Esophagus squamous epithelium (tissue), 4 donors: ENCODE data around the gene ODF2.

ENCODE experiments used
- POLR2A ChIP-seq, 4 donors: fragments of 450-650 bp; IDR thresholded peaks; one replicate each; pipeline ENCODE4 v1.6.1; 2017; ENCODE audit warnings: antibody characterized with exemption in 4 of 4, mild to moderate bottlenecking in 4 of 4, moderate library complexity in 3 of 4
- TF ChIP-seq, protein P1 (sequence below), 6 experiments: fragments of 450-650 bp in 4 of 6; fragments of 200-600 bp in 2 of 6; sonication (generic) in 2 of 6; IDR thresholded peaks; one replicate each; pipeline ENCODE4 v1.5.1; 2016 to 2019; ENCODE audit warnings: antibody characterized with exemption in 6 of 6, mild to moderate bottlenecking in 4 of 6, moderate library complexity in 4 of 6

DNA sequence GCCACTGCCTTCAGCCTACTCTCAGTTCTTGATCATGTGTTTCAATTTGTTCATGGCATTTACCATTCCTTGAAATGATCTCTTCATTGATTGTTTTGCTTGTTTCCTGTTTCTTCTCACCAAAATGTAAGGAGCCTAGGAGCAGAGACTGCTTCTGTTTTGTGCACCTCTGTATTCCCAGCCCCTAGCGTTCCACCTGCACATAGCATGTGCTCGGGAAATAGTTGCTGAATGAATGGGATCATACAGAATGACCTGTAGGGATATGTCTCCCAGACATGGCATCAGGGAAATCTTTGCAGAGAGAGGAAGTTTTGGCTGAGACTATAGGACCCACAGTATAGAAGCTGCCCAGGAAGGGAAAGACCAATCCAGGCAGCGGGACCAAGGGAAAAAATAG, 41.3 kb upstream of the ODF2 start:
- TF ChIP-seq, protein P1, sequence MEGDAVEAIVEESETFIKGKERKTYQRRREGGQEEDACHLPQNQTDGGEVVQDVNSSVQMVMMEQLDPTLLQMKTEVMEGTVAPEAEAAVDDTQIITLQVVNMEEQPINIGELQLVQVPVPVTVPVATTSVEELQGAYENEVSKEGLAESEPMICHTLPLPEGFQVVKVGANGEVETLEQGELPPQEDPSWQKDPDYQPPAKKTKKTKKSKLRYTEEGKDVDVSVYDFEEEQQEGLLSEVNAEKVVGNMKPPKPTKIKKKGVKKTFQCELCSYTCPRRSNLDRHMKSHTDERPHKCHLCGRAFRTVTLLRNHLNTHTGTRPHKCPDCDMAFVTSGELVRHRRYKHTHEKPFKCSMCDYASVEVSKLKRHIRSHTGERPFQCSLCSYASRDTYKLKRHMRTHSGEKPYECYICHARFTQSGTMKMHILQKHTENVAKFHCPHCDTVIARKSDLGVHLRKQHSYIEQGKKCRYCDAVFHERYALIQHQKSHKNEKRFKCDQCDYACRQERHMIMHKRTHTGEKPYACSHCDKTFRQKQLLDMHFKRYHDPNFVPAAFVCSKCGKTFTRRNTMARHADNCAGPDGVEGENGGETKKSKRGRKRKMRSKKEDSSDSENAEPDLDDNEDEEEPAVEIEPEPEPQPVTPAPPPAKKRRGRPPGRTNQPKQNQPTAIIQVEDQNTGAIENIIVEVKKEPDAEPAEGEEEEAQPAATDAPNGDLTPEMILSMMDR (IDR thresholded peaks at IDR 0.05), result peak in 1 of 6 experiments; percentile 32
- TF ChIP-seq POLR2A (IDR thresholded peaks at IDR 0.05), result no peak
